Osteocyte (in vitro differentiated cells): ENCODE measurements around the gene UPB1. TPM values are rescaled to one million over a fixed set of nuclear protein-coding genes. Genes with fewer than 3 reads are reported as not detected.

Source experiments
- DNase-seq: peaks from one replicate; pipeline ENCODE4 v3.0.0; 2021; ENCODE audit warnings: mixed read lengths; ENCODE audit not compliant: unreplicated experiment; ENCODE audit errors: extremely low spot score
- H3K27ac Mint-ChIP-seq: one replicate; pipeline ENCODE4 v1.8.0; 2021; ENCODE audit warnings: mild to moderate bottlenecking, mixed read lengths; ENCODE audit not compliant: unreplicated experiment
- H3K27me3 Mint-ChIP-seq: one replicate; pipeline ENCODE4 v1.8.0; 2021; ENCODE audit warnings: mixed read lengths; ENCODE audit not compliant: unreplicated experiment
- H3K36me3 Mint-ChIP-seq: one replicate; pipeline ENCODE4 v1.8.0; 2021; ENCODE audit warnings: mixed read lengths; ENCODE audit not compliant: unreplicated experiment
- H3K4me1 Mint-ChIP-seq: one replicate; pipeline ENCODE4 v1.8.0; 2021; ENCODE audit warnings: mixed read lengths; ENCODE audit not compliant: unreplicated experiment
- H3K4me3 Mint-ChIP-seq: one replicate; pipeline ENCODE4 v1.8.0; 2021; ENCODE audit warnings: mild to moderate bottlenecking, moderate library complexity, mixed read lengths; ENCODE audit not compliant: unreplicated experiment
- H3K9me3 Mint-ChIP-seq: one replicate; pipeline ENCODE4 v1.8.0; 2021; ENCODE audit warnings: mixed read lengths; ENCODE audit not compliant: unreplicated experiment
- CTCF ChIP-seq: fragments of 200-600 bp; sonication (generic); IDR thresholded peaks from 2 replicates; pipeline ENCODE4 v1.5.0; 2021; ENCODE audit warnings: antibody characterized with exemption, mild to moderate bottlenecking, moderate library complexity
- total RNA-seq: library from RNA; stranded (reverse); gene quantifications from 2 replicates; pipeline ENCODE4 v1.2.1, GENCODE V29; 2021

Gene UPB1
- total RNA-seq, 1 donor from 2014 or later: not detected

GRCh38 chr22:24507716-24508115, 12.6 kb downstream of the UPB1 start:
- Mint-ChIP-seq H3K27me3 (no peaks in the 10 kb centered on the region), H3K4me1 (peaks cover 23% of the 10 kb centered on the region), H3K27ac (no peak overlapping the region), H3K4me3 (no peak overlapping the region), H3K9me3 (no peaks in the 10 kb centered on the region), H3K36me3 (no peaks in the 10 kb centered on the region)
- no peak for TF ChIP-seq CTCF
- no peak for DNase-seq

- H3K27me3 Mint-ChIP-seq: no peaks in the 10 kb centered on the region
- H3K4me3 Mint-ChIP-seq: no peak overlapping the region
- H3K27ac Mint-ChIP-seq: no peak overlapping the region
- H3K36me3 Mint-ChIP-seq: no peaks in the 10 kb centered on the region
- DNase-seq: no peak
- no peak for TF ChIP-seq CTCF
- H3K4me1 Mint-ChIP-seq: peaks cover 23% of the 10 kb centered on the region
- H3K9me3 Mint-ChIP-seq: no peaks in the 10 kb centered on the region
Measured at GRCh38 chr22:24510637-24511625, 15.8 kb downstream of the UPB1 start.

- no peaks in the 10 kb centered on the region for H3K9me3 Mint-ChIP-seq
- DNase-seq: no peak
- no peak overlapping the region for H3K4me3 Mint-ChIP-seq
- H3K27me3 Mint-ChIP-seq: no peaks in the 10 kb centered on the region
- H3K4me1 Mint-ChIP-seq: peaks cover 27% of the 10 kb centered on the region
- no peak for TF ChIP-seq CTCF
- no peak overlapping the region for H3K27ac Mint-ChIP-seq
- H3K36me3 Mint-ChIP-seq: no peaks in the 10 kb centered on the region
Measured at GRCh38 chr22:24512043-24512442, 16.9 kb downstream of the UPB1 start.

- H3K27me3 Mint-ChIP-seq: no peaks in the 10 kb centered on the region
- DNase-seq: no peak
- H3K36me3 Mint-ChIP-seq: no peaks in the 10 kb centered on the region
- TF ChIP-seq CTCF: no peak
- no peak overlapping the region for H3K4me3 Mint-ChIP-seq
- H3K9me3 Mint-ChIP-seq: no peaks in the 10 kb centered on the region
- H3K4me1 Mint-ChIP-seq: peaks cover 26% of the 10 kb centered on the region
- no peak overlapping the region for H3K27ac Mint-ChIP-seq
Measured at GRCh38 chr22:24513378-24514240, 18.5 kb downstream of the UPB1 start.
